HG03520 (cell line): Measurements from ENCODE around the gene PLAC1.

ENCODE experiments used
- ATAC-seq: cut with Tn5 transposase; IDR thresholded peaks from one replicate; pipeline ENCODE4 v1.9.1; 2021; ENCODE audit warnings: mild to moderate bottlenecking, moderate library complexity; ENCODE audit not compliant: unreplicated experiment

PLAC1 gene

GRCh38 chrX:134658002-134658759 is at the start of gene PLAC1:
PLAC1 (minus strand) TSS chrX:134658471; CDS start chrX:134566682, 91,789 bp downstream.
- no peak for ATAC-seq

- ATAC-seq: no peak
Measured at GRCh38 chrX:134706138-134706537, 47.9 kb upstream of the PLAC1 start.

GRCh38 chrX:134695999-134696398 is 37.7 kb upstream of the PLAC1 start:
- no peak for ATAC-seq

- no peak for ATAC-seq
Measured at GRCh38 chrX:134694333-134695322, 36.4 kb upstream of the PLAC1 start.

GRCh38 chrX:134693644-134694043 is 35.4 kb upstream of the PLAC1 start:
- no peak for ATAC-seq

- ATAC-seq: no peak
Measured at GRCh38 chrX:134692990-134693389, 34.7 kb upstream of the PLAC1 start.

- no peak for ATAC-seq
Measured at GRCh38 chrX:134692233-134692632, 34.0 kb upstream of the PLAC1 start.

- ATAC-seq: no peak
Measured at GRCh38 chrX:134691453-134691852, 33.2 kb upstream of the PLAC1 start.

- no peak for ATAC-seq
Measured at GRCh38 chrX:134688839-134689238, 30.6 kb upstream of the PLAC1 start.

- ATAC-seq: no peak
Measured at GRCh38 chrX:134688031-134688823, 30.0 kb upstream of the PLAC1 start.

GRCh38 chrX:134685668-134686067 is 27.4 kb upstream of the PLAC1 start:
- ATAC-seq: no peak

GRCh38 chrX:134684956-134685355 is 26.7 kb upstream of the PLAC1 start:
- ATAC-seq: no peak

GRCh38 chrX:134683351-134684005 is 25.2 kb upstream of the PLAC1 start:
- no peak for ATAC-seq

- no peak for ATAC-seq
Measured at GRCh38 chrX:134682081-134682480, 23.8 kb upstream of the PLAC1 start.

GRCh38 chrX:134679644-134680043 is 21.4 kb upstream of the PLAC1 start:
- ATAC-seq: no peak

GRCh38 chrX:134679221-134679620 is 20.9 kb upstream of the PLAC1 start:
- no peak for ATAC-seq

GRCh38 chrX:134677332-134677731 is 19.1 kb upstream of the PLAC1 start:
- no peak for ATAC-seq

GRCh38 chrX:134676436-134676835 is 18.2 kb upstream of the PLAC1 start:
- ATAC-seq: no peak

GRCh38 chrX:134673123-134673522 is 14.9 kb upstream of the PLAC1 start:
- no peak for ATAC-seq

- ATAC-seq: no peak
Measured at GRCh38 chrX:134672101-134672500, 13.8 kb upstream of the PLAC1 start.
